Gastroesophageal sphincter (tissue), 3 donors: ENCODE data around the gene MAPT.

Source experiments
- CTCF ChIP-seq, 4 experiments: fragments of 200-600 bp in 2 of 4; fragments of 450-650 bp in 2 of 4; sonication (generic) in 1 of 4; IDR thresholded peaks; one replicate each; pipeline ENCODE4 v1.5.1; 2017 to 2019; ENCODE audit warnings: antibody characterized with exemption in 4 of 4, mild to moderate bottlenecking in 2 of 4, moderate library complexity in 2 of 4
- EP300 ChIP-seq: sonication (generic); formaldehyde crosslinking; IDR thresholded peaks from one replicate; pipeline ENCODE4 v1.6.1; 2017; ENCODE audit warnings: antibody characterized with exemption, mild to moderate bottlenecking
- POLR2A ChIP-seq, 2 donors: fragments of 450-650 bp; IDR thresholded peaks; one replicate each; pipeline ENCODE4 v1.6.1; 2017; ENCODE audit warnings: antibody characterized with exemption in 2 of 2, mild to moderate bottlenecking in 2 of 2, moderate library complexity in 1 of 2
- POLR2AphosphoS5 ChIP-seq: sonication (generic); formaldehyde crosslinking; IDR thresholded peaks from one replicate; pipeline ENCODE4 v1.6.1; 2017; ENCODE audit warnings: antibody characterized with exemption

GRCh38 chr17:45958307-45958706, 64.0 kb downstream of the MAPT start:
- no peak for TF ChIP-seq CTCF (IDR thresholded peaks at IDR 0.05)
- TF ChIP-seq POLR2A (IDR thresholded peaks at IDR 0.05), result no peak
- no peak for TF ChIP-seq POLR2AphosphoS5
- no peak for TF ChIP-seq EP300
